Heart left ventricle (tissue), 13 donors: ENCODE results near the gene KREMEN1.

Experiments
- CTCF ChIP-seq, 12 donors: fragments of 200-600 bp; sonication (generic) in 4 of 12; IDR thresholded peaks; one replicate each; pipeline versions ENCODE4 v1.5.0 to v1.8.0; 2018 to 2022; ENCODE audit warnings: antibody characterized with exemption in 12 of 12, mild to moderate bottlenecking in 5 of 12
- POLR2A ChIP-seq, 2 donors: fragments of 450-650 bp; IDR thresholded peaks; one replicate each; pipeline ENCODE4 v1.6.1; 2017; ENCODE audit warnings: antibody characterized with exemption in 2 of 2, mild to moderate bottlenecking in 2 of 2, moderate library complexity in 2 of 2
- donor health status: ischemic (EF 13 %, LVEDD 7.1; RV severe dilation, severe dysfunction).
- donor health status: DM: no; HTN: yes; CAD: no.
- donor health status: DM: no; HTN: no; CAD: no.
- donor health status: ischemic (EF 25% LVEDD 6.9; RV normal size, moderate dysfunction).
- donor health status: ischemic (EF 25% LVEDD 5.7; RV mildly dilated, moderate dysfunction).
- donor health status: ischemic (EF 35%, LVEDD 5.7; RV mildly dilated, moderate dysfunction).
- donor health status: nonischemic (EF 11% LVEDD 7.7; RV severe dilation, severe dysfunction).
- donor health status: DM: yes; HTN: yes; CAD: no.
- donor health status: PGD.
- donor health status: ischemic (EF 29% LVEDD 5.4; RV normal size, mild dysfunction).
- donor health status: nonischemic (EF 23%, LVEDD 6.1; RV moderate dilation, normal function).

- TF ChIP-seq POLR2A (IDR thresholded peaks at IDR 0.05) = no peak
- TF ChIP-seq CTCF (IDR thresholded peaks at IDR 0.05) = no peak
Measured at GRCh38 chr22:29092243-29092642, 19.4 kb downstream of the KREMEN1 start.
